HK-2 (cell line): Measurements from ENCODE around the gene PLXDC1.

Experiments used
- DNase-seq: peaks from one replicate; pipeline ENCODE4 v3.0.0-alpha.2; 2018; ENCODE audit not compliant: unreplicated experiment

Gene PLXDC1

GRCh38 chr17:39014795-39015545 is 136.5 kb downstream of the PLXDC1 start:
- DNase-seq: no peak

GRCh38 chr17:39014044-39014794 is 137.2 kb downstream of the PLXDC1 start:
- peak; percentile 19 for DNase-seq
